Measurements from ENCODE around the gene SKIC2.

The SKIC2 gene

GRCh38 chr6:31968326-31968725 is 9.4 kb downstream of the SKIC2 start:
- Histone ChIP-seq H2AFZ (ENCODE audit: low read depth, low read length, severe bottlenecking) (no peak overlapping the region), H3K36me3 (ENCODE audit: low read length) (peaks cover 3% of the 10 kb centered on the region; the same call in 1 of the 2 replicates), H3K27me3 (ENCODE audit: low read length) (no peaks in the 10 kb centered on the region), H3K27ac (ENCODE audit: low read depth, low read length) (no peak overlapping the region), H3K9me2 (replicated peaks; ENCODE audit: insufficient read depth, low read length) (no peaks in the 10 kb centered on the region), H3F3A (ENCODE audit: insufficient read depth) (peaks cover 9% of the 10 kb centered on the region), H3K9ac (ENCODE audit: low read length) (no peak overlapping the region), H3K9me3 (ENCODE audit: insufficient read depth, low read length) (no peaks in the 10 kb centered on the region), H3K4me3 (ENCODE audit: insufficient read depth, low read length, poor library complexity, severe bottlenecking) (no peak overlapping the region), H3K79me2 (ENCODE audit: insufficient read depth, low read length) (peaks cover 18% of the 10 kb centered on the region), H4K20me1 (ENCODE audit: low read depth, low read length) (no peaks in the 10 kb centered on the region), H3K4me2 (ENCODE audit: low read depth, low read length, poor library complexity, severe bottlenecking) (no peak overlapping the region)
- TF ChIP-seq EZH2phosphoT487 (conservative IDR thresholded peaks at IDR 0.05; ENCODE audit: low read length) (no peak), CTCF (IDR thresholded peaks at IDR 0.05; ENCODE audit: insufficient read depth, low read length, poor library complexity, severe bottlenecking) (no peak)

GRCh38 chr6:31968791-31969711 is 10.1 kb downstream of the SKIC2 start:
- no peak overlapping the region for H3K4me2 ChIP-seq (ENCODE audit: low read depth, low read length, poor library complexity, severe bottlenecking)
- H2AFZ ChIP-seq (ENCODE audit: low read depth, low read length, severe bottlenecking): no peak overlapping the region
- no peak for TF ChIP-seq CTCF (IDR thresholded peaks at IDR 0.05; ENCODE audit: insufficient read depth, low read length, poor library complexity, severe bottlenecking)
- no peak for TF ChIP-seq EZH2phosphoT487 (conservative IDR thresholded peaks at IDR 0.05; ENCODE audit: low read length)

GRCh38 chr6:31969712-31970603 is 11.0 kb downstream of the SKIC2 start:
- TF ChIP-seq CTCF (IDR thresholded peaks at IDR 0.05; ENCODE audit: insufficient read depth, low read length, poor library complexity, severe bottlenecking) (no peak), EZH2phosphoT487 (conservative IDR thresholded peaks at IDR 0.05; ENCODE audit: low read length) (no peak)
- Histone ChIP-seq H3K4me3 (ENCODE audit: insufficient read depth, low read length, poor library complexity, severe bottlenecking) (peak overlapping the region; percentile 80), H3K9me3 (ENCODE audit: insufficient read depth, low read length) (no peaks in the 10 kb centered on the region), H3K9ac (ENCODE audit: low read length) (peak overlapping the region; percentile 69; the same call in 1 of the 2 replicates), H3K79me2 (ENCODE audit: insufficient read depth, low read length) (peaks cover 18% of the 10 kb centered on the region), H3F3A (ENCODE audit: insufficient read depth) (peaks cover 22% of the 10 kb centered on the region), H4K20me1 (ENCODE audit: low read depth, low read length) (no peaks in the 10 kb centered on the region), H3K36me3 (ENCODE audit: low read length) (no peaks in the 10 kb centered on the region), H2AFZ (ENCODE audit: low read depth, low read length, severe bottlenecking) (no peak overlapping the region), H3K27ac (ENCODE audit: low read depth, low read length) (no peak overlapping the region), H3K27me3 (ENCODE audit: low read length) (no peaks in the 10 kb centered on the region), H3K4me2 (ENCODE audit: low read depth, low read length, poor library complexity, severe bottlenecking) (peak overlapping the region; percentile 79), H3K9me2 (replicated peaks; ENCODE audit: insufficient read depth, low read length) (no peaks in the 10 kb centered on the region)

More at GRCh38 chr6:31968791-31969711, 10.1 kb downstream of the SKIC2 start:
- Histone ChIP-seq H3F3A (ENCODE audit: insufficient read depth) (peaks cover 14% of the 10 kb centered on the region), H3K36me3 (ENCODE audit: low read length) (peaks cover 3% of the 10 kb centered on the region; the same call in 1 of the 2 replicates), H3K4me3 (ENCODE audit: insufficient read depth, low read length, poor library complexity, severe bottlenecking) (no peak overlapping the region), H3K27ac (ENCODE audit: low read depth, low read length) (no peak overlapping the region), H3K9ac (ENCODE audit: low read length) (no peak overlapping the region), H4K20me1 (ENCODE audit: low read depth, low read length) (no peaks in the 10 kb centered on the region), H3K9me3 (ENCODE audit: insufficient read depth, low read length) (no peaks in the 10 kb centered on the region), H3K79me2 (ENCODE audit: insufficient read depth, low read length) (peaks cover 18% of the 10 kb centered on the region), H3K9me2 (replicated peaks; ENCODE audit: insufficient read depth, low read length) (no peaks in the 10 kb centered on the region), H3K27me3 (ENCODE audit: low read length) (no peaks in the 10 kb centered on the region)

Data from SU-DHL-6 (cell line).